GM21423 (cell line): ENCODE measurements around the gene PGLYRP2.

ENCODE experiments used
- ATAC-seq: cut with Tn5 transposase; IDR thresholded peaks from one replicate; pipeline ENCODE4 v1.9.1; 2021; ENCODE audit warnings: mild to moderate bottlenecking, moderate library complexity; ENCODE audit not compliant: unreplicated experiment

The PGLYRP2 gene

GRCh38 chr19:15456871-15457700 is 22.2 kb downstream of the PGLYRP2 start:
- no peak for ATAC-seq

- no peak for ATAC-seq
Observed at GRCh38 chr19:15456441-15456840, 22.9 kb downstream of the PGLYRP2 start.

GRCh38 chr19:15455996-15456395 is 23.3 kb downstream of the PGLYRP2 start:
- ATAC-seq = no peak

- ATAC-seq = no peak
Observed at GRCh38 chr19:15453906-15454860, 25.1 kb downstream of the PGLYRP2 start.

GRCh38 chr19:15453091-15453578 is 26.2 kb downstream of the PGLYRP2 start:
- ATAC-seq = no peak

- ATAC-seq = no peak
Observed at GRCh38 chr19:15452111-15453047, 26.9 kb downstream of the PGLYRP2 start.

GRCh38 chr19:15450528-15450890 is 28.8 kb downstream of the PGLYRP2 start:
- no peak for ATAC-seq

- peak; percentile 54 for ATAC-seq
Observed at GRCh38 chr19:15449620-15450527, 29.4 kb downstream of the PGLYRP2 start, which contains the start of gene WIZ. Gene WIZ, minus strand, starts transcription at chr19:15449956. Its CDS starts 1,649 bp downstream, at chr19:15448307.

GRCh38 chr19:15448778-15449619 is 30.3 kb downstream of the PGLYRP2 start:
- ATAC-seq = no peak

- no peak for ATAC-seq
Observed at GRCh38 chr19:15448044-15448777, 31.1 kb downstream of the PGLYRP2 start.

- no peak for ATAC-seq
Observed at GRCh38 chr19:15447057-15447456, 32.2 kb downstream of the PGLYRP2 start.

GRCh38 chr19:15445807-15446376 is 33.4 kb downstream of the PGLYRP2 start:
- ATAC-seq = no peak

- no peak for ATAC-seq
Observed at GRCh38 chr19:15445227-15445605, 34.1 kb downstream of the PGLYRP2 start.

GRCh38 chr19:15444505-15445226 is 34.6 kb downstream of the PGLYRP2 start:
- no peak for ATAC-seq

GRCh38 chr19:15443838-15444237 is 35.5 kb downstream of the PGLYRP2 start:
- ATAC-seq = no peak

- ATAC-seq = no peak
Observed at GRCh38 chr19:15443325-15443724, 36.0 kb downstream of the PGLYRP2 start.
